Ovary (tissue), 3 donors: ENCODE data around the gene NAXD.

Source experiments
- CTCF ChIP-seq, 3 donors: fragments of 450-650 bp in 2 of 3; fragments of 200-600 bp in 1 of 3; IDR thresholded peaks; one replicate each; pipeline versions ENCODE4 v1.5.1 to v1.8.0; 2016 to 2022; ENCODE audit warnings: antibody characterized with exemption in 3 of 3, mild to moderate bottlenecking in 1 of 3
- EP300 ChIP-seq: sonication (generic); formaldehyde crosslinking; IDR thresholded peaks from one replicate; pipeline ENCODE4 v1.6.1; 2017; ENCODE audit warnings: antibody characterized with exemption
- POLR2A ChIP-seq: fragments of 450-650 bp; IDR thresholded peaks from one replicate; pipeline ENCODE4 v1.6.1; 2017; ENCODE audit warnings: antibody characterized with exemption, mild to moderate bottlenecking, moderate library complexity
- donor health status: DM: no; HTN: no; CAD: no.

- TF ChIP-seq CTCF (IDR thresholded peaks at IDR 0.05) (no peak), POLR2A (no peak), EP300 (no peak)
Observed at GRCh38 chr13:110628952-110629701, 13.8 kb downstream of the NAXD start.
